Panc1 (cell line): ENCODE results near the gene MYO7B. TPM values are rescaled to one million over a fixed set of nuclear protein-coding genes. Genes with fewer than 3 reads are reported as not detected.

Experiments
- ATAC-seq: fragments of 200-7000 bp; cut with Tn5 transposase; 2 replicates; pipeline ENCODE4 v1.9.1; 2020; ENCODE audit warnings: mild to moderate bottlenecking, moderate library complexity
- BruUV-seq: library from RNA; stranded (reverse); fragments of 400-500 nt; replicated peaks from 2 replicates; lab custom pipeline; 2021; lab: Mats Ljungman, UMichigan
- CTCF ChIA-PET: fragments of 300-600 bp; sonication (Branson Sonifier 250); formaldehyde crosslinking; loops from one replicate; lab custom pipeline; 2022; ENCODE audit warnings: antibody characterized with exemption; lab: Charles Lee
- POLR2A ChIA-PET: fragments of 300-600 bp; sonication (Branson Sonifier 250); formaldehyde crosslinking; loops from one replicate; lab custom pipeline; 2022; ENCODE audit warnings: antibody characterized with exemption; lab: Charles Lee
- DNase-seq: peaks from one replicate; pipeline ENCODE4 v3.0.0-alpha.2; 2010; ENCODE audit warnings: low read depth, low spot score
- H3K27ac ChIP-seq: 2 replicates; pipeline ENCODE4 v1.5.1; 2011; ENCODE audit warnings: mild to moderate bottlenecking, low read length, inconsistent platforms
- H3K27me3 ChIP-seq: fragments of 200-500 bp; sonication (Bioruptor generic); 2 replicates; pipeline ENCODE4 v1.6.0; 2014; ENCODE audit warnings: low read length, inconsistent platforms; ENCODE audit not compliant: control insufficient read depth, insufficient read depth
- H3K36me3 ChIP-seq: fragments of 200-500 bp; sonication (Bioruptor generic); 2 replicates; pipeline ENCODE4 v1.5.1; 2014; ENCODE audit warnings: inconsistent platforms, mild to moderate bottlenecking, low read length, moderate library complexity; ENCODE audit not compliant: control insufficient read depth, insufficient read depth
- H3K4me1 ChIP-seq: 2 replicates; pipeline ENCODE4 v1.5.1; 2011; ENCODE audit warnings: inconsistent platforms, mild to moderate bottlenecking, low read length, moderate library complexity; ENCODE audit not compliant: control insufficient read depth, insufficient read depth
- H3K4me3 ChIP-seq, 2 experiments: 2 replicates each; pipeline ENCODE4 v1.5.1; 2011 to 2012; ENCODE audit warnings: low read depth in 2 of 2, low read length in 2 of 2, mild to moderate bottlenecking in 2 of 2, inconsistent platforms in 1 of 2, moderate library complexity in 1 of 2
- H3K9me3 ChIP-seq: fragments of 200-500 bp; sonication (Bioruptor generic); 2 replicates; pipeline ENCODE4 v1.5.1; 2014; ENCODE audit warnings: low read depth, mild to moderate bottlenecking, inconsistent platforms, low read length, moderate library complexity; ENCODE audit not compliant: control insufficient read depth, insufficient read depth
- CTCF ChIP-seq: fragments of 450-650 bp; IDR thresholded peaks from 2 replicates; pipeline ENCODE4 v1.5.1; 2017; ENCODE audit warnings: mild to moderate bottlenecking
- POLR2AphosphoS5 ChIP-seq: IDR thresholded peaks from 2 replicates; pipeline ENCODE4 v1.6.1; 2012; ENCODE audit warnings: mild to moderate bottlenecking, low read depth, low read length, moderate library complexity
- REST ChIP-seq, 2 experiments: IDR thresholded peaks; 2 replicates each; pipeline ENCODE4 v1.6.1; 2011 to 2012; ENCODE audit warnings: low read depth in 2 of 2, control low read depth in 1 of 2, low read length in 1 of 2, mild to moderate bottlenecking in 1 of 2, moderate library complexity in 1 of 2; ENCODE audit not compliant: insufficient read depth in 1 of 2
- SIN3A ChIP-seq: IDR thresholded peaks from 2 replicates; pipeline ENCODE4 v1.6.1; 2012; ENCODE audit warnings: low read depth, mild to moderate bottlenecking, low read length, moderate library complexity, borderline replicate concordance; ENCODE audit not compliant: insufficient read depth
- TCF7L2 ChIP-seq: IDR thresholded peaks from 2 replicates; pipeline ENCODE4 v1.6.1; 2011; ENCODE audit warnings: mild to moderate bottlenecking, low read depth, low read length, inconsistent platforms
- in situ Hi-C: cut with HindIII; loops from 2 replicates; pipeline ENCODE4 v1.10.0; 2016; ENCODE audit warnings: low sequenced_read_pairs, low pct_unique_long_range_greater_than_20kb
- intact Hi-C: fragments of 100-400 bp; cut with micrococcal nuclease; formaldehyde crosslinking; loops from one replicate; pipeline ENCODE4 v1.10.0; 2022; ENCODE audit not compliant: unreplicated experiment
- total RNA-seq: library from RNA; stranded (reverse); gene quantifications from one replicate; pipeline ENCODE4 v1.2.1, GENCODE V29; 2021; ENCODE audit not compliant: unreplicated experiment

Gene MYO7B
- total RNA-seq, 1 experiment from 2014 or later: 0.15 TPM

GRCh38 chr2:127670055-127670956, 134.8 kb downstream of the MYO7B start:
- Histone ChIP-seq H3K4me1 (peaks cover 7% of the 10 kb centered on the region), H3K27me3 (0 out of 2 replicates have a peak, but pooled peaks cover 2% of the 10 kb centered on the region), H3K4me3 (no peak overlapping the region), H3K9me3 (no peaks in the 10 kb centered on the region), H3K27ac (no peak overlapping the region), H3K36me3 (no peaks in the 10 kb centered on the region)
- TF ChIP-seq REST (IDR thresholded peaks at IDR 0.05; ENCODE audit: insufficient read depth in 1 of 2, low read depth in 2 of 2, low read length in 1 of 2) (no peak), SIN3A (no peak), POLR2AphosphoS5 (no peak)
- DNase-seq (no peak), ATAC-seq (no peak)
- BruUV-seq: no TSS peak
- POLR2A ChIA-PET: no interaction called here
- in situ Hi-C loops: no loop called here
- intact Hi-C loops: no loop called here
- CTCF ChIA-PET: no interaction called here

- no peak for TF ChIP-seq TCF7L2
- TF ChIP-seq CTCF: no peak
- Histone ChIP-seq H3K4me1 (peaks cover 9% of the 10 kb centered on the region), H3K9me3 (no peaks in the 10 kb centered on the region), H3K27ac (no peak overlapping the region), H3K36me3 (no peaks in the 10 kb centered on the region), H3K27me3 (peaks cover 3% of the 10 kb centered on the region; the same call in 1 of the 2 replicates), H3K4me3 (no peak overlapping the region)
- ATAC-seq (no peak), DNase-seq (no peak)
- intact Hi-C loops: no loop called here
- in situ Hi-C loops: no loop called here
- POLR2A ChIA-PET: no interaction called here
- BruUV-seq: no TSS peak
- CTCF ChIA-PET: no interaction called here
Measured at GRCh38 chr2:127670957-127671290, 135.4 kb downstream of the MYO7B start.
